Stimulated activated CD4-positive, alpha-beta T cell treated with anti-CD3 and anti-CD28 coated beads, Interleukin-2, amount 100 ng/mL, for 4 hours (primary cell): ENCODE measurements around the gene SIK3.

ENCODE experiments used
- DNase-seq: peaks from one replicate; pipeline ENCODE4 v3.0.0-alpha.2; 2020; ENCODE audit warnings: low read depth

Gene SIK3

GRCh38 chr11:116893906-116894305 lies 204.3 kb downstream of the SIK3 start:
- DNase-seq: no peak

GRCh38 chr11:116893437-116893836 lies 204.8 kb downstream of the SIK3 start:
- DNase-seq: no peak

- DNase-seq: no peak
Observed at GRCh38 chr11:116892374-116892773, 205.9 kb downstream of the SIK3 start.

- no peak for DNase-seq
Observed at GRCh38 chr11:116891746-116892145, 206.5 kb downstream of the SIK3 start.

DNA sequence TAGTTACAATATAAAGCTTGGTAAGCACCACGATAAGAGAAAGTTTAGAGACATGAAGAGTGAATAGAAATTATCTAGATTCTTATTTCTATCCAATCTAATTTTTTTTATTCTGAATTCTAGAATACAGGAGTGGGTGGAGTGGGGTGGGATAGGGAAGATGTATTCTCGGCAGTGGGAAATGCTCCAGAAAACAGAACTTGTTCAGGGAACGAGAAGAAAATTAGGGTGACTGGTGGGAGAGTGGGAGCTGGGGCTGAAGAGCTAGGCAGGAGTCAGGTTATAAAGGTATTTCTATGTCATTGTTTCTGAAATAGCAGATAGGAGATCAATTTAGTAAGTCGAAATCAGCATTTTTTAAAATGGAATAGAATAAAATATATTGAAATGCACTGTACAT lies 207.6 kb downstream of the SIK3 start:
- DNase-seq: no peak

DNA sequence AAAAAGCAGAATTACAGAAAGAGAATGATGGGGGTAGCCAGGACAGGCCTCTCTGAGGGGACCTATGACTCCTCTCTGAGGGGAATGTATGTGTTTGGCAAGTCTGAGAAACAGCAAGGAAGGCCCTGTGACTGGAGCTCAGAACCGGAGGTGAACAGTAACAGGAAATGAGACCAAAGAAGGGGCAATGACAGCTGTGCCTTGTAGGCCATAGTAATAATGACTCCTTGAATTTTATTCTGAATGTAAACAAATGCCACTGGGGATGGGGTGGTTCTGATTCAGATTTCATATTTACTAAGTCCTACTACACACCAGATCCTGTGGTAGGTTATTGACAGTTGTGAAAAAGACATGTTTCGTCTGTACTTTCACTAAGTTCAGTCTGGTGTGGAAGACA lies 208.0 kb downstream of the SIK3 start:
- no peak for DNase-seq

DNA sequence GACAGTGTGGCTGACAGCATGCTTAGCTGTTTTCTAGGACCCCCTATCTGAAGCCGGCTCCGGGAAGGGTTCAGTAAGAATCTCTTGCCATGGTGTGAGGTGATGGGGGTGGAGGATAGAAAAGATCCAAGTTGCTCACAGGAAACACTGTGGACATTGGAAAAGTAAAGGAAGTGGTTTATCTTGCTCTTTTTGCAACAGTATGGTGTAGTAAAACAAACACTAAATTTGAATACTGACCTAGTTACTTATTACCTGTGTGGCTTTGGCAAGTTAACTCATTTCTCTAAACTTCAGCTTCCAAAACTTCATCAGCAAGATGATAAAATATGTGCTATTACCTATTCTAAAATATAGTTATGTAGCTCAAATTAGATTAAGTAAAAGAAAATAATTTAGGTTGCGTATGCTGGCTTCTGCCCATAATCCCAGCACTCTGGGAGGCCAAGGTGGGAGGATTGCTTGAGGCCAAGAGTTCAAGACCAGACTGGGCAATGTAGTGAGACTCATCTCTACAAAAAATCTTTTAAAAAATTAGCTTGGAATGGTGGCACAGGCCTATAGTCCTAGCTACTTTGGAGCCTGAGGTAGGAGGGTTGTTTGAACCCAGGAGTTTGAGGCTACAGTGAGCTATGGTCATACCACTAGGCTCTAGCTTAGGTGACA lies 209.2 kb downstream of the SIK3 start:
- DNase-seq: no peak

DNA sequence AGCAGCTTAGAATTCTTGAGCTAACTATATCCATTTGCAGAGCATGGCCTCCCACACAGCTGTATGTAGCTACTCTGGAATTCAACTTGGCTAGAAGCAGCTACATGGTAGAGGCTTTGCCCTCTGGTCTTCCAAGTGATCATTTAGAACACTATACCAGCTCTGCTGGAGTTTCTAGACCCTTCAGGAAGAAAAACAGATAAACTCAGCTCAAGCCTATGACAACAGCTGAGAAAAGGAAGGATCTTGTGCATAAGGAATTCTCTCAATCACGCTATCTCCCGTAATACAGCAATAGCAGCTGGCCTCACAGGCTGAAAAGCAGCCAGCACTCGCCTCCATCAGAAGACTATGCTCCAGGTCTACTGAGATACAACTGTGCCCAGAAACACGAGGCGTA lies 210.2 kb downstream of the SIK3 start:
- DNase-seq: no peak

DNA sequence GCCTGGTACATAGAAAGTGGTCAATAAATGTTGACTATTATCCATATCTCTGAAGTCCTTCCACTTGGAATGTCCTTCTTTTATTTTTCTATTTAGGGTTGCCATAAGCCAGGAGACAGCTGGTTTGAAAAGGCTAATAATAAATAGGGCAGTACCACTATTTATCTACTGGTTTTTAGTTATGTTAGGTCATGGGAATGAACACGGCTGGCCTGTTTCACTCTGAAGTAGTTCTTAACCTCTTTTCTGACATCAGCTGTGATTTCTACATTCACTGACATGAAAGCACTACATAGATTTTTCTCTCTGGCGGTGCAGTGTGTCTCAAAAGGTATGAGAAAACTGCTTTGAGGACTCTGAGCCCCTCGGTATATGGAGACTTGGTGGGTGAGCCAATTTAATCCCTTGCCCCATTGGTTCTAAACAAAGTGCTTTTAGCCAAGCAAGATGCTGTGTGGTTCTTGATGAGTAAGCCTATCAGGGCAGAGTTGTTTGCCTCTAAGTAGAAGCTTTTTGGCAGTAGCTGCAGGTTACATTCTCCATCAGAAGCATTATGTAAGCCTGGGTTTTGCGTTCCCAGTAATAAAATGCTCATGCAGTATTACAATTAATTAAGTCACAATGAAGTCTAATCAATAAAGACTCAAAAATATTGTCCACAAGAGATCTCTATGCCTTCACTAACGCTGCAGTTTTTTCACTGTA lies 212.1 kb downstream of the SIK3 start:
- no peak for DNase-seq

DNA sequence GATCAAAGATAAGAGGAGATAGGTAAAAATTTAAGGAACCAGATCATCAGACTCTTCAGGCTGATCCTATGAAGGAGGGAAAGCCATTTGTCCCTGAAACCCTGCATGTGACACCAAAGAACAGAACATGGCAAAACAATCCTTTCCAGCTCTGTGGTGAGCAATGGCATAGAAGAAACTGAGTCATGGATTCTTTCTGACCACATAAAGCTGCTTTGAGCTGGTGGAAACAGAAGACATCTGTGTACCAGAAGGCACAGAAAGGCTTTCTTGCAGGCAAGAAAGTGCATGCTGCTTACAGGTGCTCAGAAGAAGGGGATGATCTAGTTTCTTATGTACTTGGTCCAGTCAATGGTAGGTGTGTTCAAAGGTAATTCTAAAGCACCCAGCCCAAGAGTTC lies 215.8 kb downstream of the SIK3 start:
- no peak for DNase-seq

DNA sequence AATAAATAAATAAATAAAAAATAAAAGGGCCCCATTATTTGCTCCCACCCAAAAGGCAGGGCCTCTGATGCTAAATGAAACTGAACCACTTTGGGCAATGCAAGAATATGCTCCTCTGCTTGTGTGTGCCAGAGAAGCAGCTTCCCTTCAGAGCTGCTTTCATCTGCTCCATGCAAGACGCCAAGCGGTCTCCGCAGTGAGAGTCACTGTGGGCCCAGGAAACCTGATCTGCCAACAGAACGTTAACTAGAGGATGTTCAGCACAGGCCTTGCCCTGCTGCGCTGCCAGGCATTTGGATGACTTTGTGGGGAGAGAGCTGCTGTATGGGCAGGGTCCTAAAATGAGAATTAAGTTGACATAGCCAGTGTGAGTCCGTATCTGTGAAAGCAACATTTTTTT lies 217.1 kb downstream of the SIK3 start:
- DNase-seq: no peak

GRCh38 chr11:116879800-116880625 lies 218.2 kb downstream of the SIK3 start:
- DNase-seq: no peak

GRCh38 chr11:116876656-116877055 lies 221.6 kb downstream of the SIK3 start:
- DNase-seq: no peak

GRCh38 chr11:116875194-116875593 lies 223.0 kb downstream of the SIK3 start:
- DNase-seq: no peak

DNA sequence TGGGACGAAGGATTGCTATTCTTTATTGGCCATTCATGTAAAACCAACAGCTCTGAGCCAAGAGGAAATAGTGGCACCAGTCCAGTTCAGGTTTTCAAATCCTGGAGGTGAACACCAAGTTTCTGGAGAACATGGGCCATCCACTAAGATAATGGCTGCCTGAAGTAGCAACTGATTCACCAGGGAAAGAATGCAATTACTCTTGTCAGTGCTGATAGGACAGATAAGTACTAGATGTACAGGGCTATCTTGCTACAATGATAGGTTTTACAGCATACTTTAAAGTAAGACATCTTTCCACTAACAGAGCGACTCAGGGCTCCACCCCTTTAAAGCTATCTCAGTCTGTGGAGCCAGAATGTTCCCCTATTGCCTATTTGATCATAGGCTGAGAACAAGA lies 224.0 kb downstream of the SIK3 start:
- no peak for DNase-seq

- DNase-seq: no peak
Observed at GRCh38 chr11:116873381-116873780, 224.8 kb downstream of the SIK3 start.

GRCh38 chr11:116871248-116871647 lies 227.0 kb downstream of the SIK3 start:
- DNase-seq: no peak

DNA sequence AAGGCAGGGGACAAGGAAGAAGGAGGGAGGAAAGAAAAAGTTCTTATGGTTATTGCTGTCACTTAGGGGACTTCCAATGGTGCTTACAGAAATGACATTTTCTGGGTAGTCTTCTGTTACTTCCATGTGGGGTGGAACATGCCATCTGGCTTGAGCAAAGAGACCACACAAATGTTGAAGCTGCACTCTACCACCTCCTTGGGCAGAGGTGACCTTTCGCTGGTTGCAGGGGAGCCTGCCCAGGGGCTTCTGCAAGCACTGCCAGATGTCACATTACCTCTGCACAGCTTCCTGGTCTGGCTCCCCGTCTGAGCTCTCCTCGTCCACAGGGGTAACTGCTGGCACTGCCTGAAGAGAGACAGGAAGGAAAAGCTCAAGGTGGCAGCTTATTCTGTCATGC lies 228.2 kb downstream of the SIK3 start:
- DNase-seq: no peak

- no peak for DNase-seq
Observed at GRCh38 chr11:116869610-116870009, 228.6 kb downstream of the SIK3 start.

DNA sequence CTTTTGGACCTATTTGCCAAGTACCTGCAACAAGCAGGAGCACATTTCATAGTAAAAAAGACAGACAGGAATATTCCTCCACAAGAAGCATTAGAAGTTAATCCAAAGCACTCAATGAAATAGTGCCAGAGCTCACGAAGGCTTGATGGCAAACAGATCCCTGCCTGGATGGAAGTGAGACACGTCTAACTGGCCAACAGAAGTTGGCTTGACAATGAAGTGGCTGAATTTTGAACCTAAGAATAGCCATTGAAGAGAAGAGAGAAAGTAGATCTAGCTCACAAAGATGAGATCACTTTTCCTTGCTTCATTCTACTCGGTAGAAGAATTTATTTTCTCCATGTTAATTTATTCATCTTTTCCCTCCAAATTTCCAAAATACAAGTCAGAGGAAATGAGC lies 230.2 kb downstream of the SIK3 start:
- DNase-seq: no peak

DNA sequence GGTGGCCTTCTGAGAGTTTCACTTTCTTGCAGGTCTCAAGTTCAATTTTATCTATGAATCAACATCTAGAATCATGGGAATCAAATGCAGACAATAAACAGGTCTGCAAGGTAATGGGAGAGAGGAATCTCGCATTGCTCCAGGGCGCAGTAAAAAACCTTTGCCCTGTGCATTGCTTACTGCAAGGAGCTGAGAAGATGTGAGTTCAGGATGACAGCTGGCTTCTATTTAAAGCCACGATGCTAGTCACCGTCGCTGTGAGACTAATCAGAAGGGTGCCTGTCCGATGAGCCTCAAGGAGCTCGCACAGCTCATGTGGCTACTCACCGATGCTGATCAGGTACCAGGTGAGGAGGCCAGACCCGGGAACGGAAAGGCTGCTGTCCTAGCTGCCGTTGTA lies 230.6 kb downstream of the SIK3 start:
- DNase-seq: no peak

- no peak for DNase-seq
Observed at GRCh38 chr11:116866804-116867455, 231.3 kb downstream of the SIK3 start.

DNA sequence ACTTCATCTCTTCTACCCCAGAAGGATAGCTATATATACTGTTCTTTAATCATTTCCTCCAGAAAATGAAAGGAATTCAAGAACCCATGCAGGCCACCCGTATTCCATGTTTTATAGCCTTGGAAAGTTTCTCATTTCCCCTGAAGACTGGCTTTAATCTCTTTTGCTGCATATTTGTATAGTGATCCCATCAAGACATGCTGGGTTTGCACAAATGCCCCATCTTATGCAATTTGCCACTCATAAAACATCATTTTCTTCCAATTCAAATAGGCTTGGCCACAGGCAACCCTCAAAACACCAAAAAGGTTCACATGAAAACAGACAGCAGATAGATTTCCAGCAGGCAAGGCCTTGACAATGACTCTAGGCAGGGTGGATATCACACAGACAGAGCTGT lies 232.5 kb downstream of the SIK3 start:
- no peak for DNase-seq
